ENCODE measurements around the gene ADGRG3.

The ADGRG3 gene

DNA sequence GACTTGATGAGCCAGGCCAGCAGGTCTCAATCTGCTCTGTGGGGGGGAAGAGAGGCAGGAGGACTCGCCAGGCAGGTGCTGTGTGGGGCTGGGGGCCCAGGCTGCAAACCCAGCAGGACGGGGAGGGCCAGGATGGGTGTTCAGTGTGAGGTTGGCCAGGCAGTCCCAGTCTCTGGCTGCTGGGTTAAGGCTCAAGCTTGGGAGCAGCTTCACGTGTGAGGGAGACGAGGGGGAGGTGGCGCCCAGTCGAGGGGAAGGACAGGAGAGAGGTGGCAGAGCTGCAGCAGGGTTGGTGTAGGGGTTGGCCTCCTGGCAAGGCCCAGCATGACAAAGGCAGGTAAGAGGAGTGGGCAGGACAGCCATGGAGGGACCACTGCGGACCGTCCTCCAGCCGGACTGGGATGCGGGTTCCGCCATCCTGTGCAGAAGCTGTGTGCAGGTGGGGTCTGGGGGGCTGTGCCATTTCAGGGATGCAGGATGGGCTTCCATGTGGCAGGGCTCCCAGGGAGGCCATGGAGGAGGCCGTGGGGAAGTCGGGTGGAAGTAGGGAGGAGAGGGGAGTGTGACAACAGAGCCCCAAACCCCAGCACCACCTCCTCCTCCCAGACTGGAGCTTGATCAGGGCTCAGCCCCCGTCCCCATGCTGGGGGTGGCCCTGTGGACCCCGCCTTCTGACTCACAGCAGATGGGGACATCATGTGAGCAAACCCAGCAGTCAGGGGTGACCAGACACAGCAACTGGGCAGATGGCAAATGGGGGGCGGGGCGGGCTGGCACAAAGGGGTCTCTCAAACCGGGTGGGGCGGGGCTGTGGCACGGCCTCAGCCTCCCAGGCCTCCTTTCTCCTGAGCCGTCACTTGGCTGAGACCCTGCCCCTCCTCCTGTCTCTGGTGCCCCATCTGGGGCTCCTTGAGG is 36.9 kb upstream of the ADGRG3 start:
- no peak for DNase-seq

DNA sequence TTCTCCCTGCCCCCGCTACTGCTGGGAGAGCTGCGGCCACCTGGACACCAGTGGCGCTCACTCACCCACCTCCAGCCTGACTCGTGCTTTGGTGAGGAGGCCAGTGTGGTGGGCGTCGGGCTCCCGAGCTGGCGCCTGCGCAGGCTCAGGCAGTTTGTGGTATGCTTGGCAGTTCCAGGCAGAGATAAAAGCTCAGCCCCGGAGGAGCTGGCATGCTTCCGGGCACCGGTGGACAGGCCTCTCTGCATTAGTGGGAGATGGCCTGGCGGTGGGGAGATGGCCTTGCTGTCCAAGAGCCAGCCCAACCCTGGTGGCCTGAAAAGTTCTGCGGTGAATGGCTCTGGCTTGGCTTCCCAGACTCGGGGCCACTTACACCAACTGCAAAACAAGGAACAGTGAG is 35.5 kb upstream of the ADGRG3 start:
- no peak for DNase-seq

DNA sequence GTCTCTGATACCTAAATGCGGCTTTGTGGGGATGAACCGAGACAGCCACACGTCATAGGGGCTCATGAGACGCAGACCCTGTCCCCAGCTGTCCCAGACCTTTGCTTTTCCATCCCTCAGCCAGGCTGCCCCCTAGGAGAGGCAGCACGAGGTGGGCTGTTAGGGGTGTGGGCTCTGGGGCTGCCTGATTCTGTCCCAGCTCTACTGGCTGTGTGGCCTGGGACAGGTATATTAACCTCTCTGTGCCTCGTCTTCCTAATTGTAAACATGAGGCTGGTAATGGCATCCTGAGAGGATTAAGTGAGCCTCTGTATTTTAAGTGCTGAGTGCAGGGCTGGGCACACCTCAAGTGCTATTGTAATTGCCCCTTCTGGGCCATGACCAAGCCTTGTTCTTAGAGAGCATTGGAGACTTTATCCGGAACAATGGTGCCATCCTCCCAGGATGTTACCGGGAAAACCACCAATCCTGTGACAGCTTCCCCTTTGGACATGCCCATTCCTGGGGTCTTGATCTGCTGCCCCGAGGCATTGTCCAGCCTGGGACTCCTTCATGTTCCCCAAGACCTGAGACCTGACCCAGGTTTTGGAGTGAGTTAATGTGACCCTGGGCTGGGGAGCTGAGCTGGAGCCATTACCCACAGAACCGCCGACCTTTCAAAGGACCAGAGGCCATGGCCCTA is 34.6 kb upstream of the ADGRG3 start:
- no peak for DNase-seq

DNA sequence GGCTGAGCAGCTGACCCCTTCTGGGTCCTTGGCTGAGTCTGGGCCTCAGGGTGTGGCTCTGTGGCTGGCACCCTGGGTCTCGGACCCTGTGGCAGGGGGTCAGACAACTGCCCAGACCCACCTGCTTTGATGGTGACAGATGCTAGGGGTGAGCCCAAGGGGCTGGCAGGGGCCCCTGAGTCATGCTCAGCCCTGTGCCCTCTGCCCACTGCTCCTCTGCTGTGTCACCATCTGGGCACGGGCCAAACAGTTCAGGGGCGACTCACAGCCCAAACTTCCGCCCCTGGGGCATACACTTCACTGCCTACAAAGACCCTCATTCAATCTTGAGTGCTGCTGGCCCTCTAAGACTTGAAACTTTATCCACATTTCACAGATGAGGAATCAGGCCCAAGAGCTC is 33.9 kb upstream of the ADGRG3 start:
- DNase-seq: no peak

DNA sequence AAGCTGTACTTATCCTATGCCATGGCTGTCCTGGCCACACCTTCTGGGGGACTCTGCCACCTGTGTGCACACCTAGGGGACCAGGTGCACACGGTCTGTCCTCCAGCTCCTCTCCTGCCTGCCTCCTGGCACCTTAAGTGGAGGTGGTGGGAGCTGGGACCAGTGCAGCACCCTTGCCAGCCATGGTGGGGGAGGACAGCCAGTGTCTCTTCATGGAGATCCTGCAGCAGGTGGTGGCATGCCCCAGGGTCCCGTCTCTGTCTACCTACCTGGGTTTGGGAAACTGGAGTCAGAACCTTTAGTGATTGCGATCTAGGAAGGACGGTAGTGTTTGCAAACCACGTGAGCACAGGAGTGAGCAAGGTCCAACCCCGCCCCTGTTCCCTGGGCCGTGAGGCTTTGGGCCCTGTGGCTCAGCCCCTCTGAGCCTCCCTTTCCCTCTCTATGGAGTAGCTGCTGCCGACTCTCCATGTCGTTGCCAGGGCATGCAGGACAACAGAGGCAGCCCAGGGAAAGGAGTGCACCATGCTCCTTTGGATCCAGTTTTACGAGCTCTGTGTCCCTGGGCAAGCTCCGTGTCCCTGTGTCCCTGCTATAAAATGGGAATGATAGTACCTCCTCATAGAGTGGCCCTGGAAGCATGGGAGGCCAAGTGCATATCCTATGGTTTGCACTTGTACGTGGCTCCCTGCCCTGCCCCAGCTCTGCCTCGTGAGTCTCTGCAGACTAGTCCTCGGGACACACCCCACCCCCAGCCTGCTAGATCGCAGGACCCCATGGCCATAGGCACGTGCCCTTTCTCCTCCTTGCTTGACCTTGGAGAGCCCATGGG is 32.6 kb upstream of the ADGRG3 start:
- no peak for DNase-seq

DNA sequence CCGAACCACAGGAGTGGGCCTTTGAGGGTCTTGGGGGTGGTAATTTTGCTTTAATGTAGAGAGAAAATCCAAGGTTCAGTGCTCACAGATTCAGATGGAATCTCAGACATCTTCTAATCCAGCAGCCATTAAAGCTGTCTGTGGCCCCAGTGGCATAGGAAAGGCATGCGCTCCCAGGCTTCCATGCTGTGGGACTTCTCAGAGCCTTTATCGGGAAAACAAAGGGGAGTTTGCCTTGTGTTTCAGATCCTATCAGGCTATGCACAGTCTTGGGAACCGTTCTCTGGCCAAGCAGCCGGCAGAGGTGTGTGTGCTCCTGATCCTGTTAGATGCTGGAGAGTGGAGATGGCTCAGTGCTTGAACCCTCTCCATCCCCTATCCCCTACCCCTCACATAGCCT is 31.9 kb upstream of the ADGRG3 start:
- DNase-seq: no peak

GRCh38 chr16:57637020-57637419 is 31.1 kb upstream of the ADGRG3 start:
- DNase-seq: no peak

GRCh38 chr16:57637424-57637823 is 30.7 kb upstream of the ADGRG3 start:
- DNase-seq: no peak

- DNase-seq: no peak
Observed at GRCh38 chr16:57637965-57638364, 30.1 kb upstream of the ADGRG3 start.

- no peak for DNase-seq
Observed at GRCh38 chr16:57638381-57638780, 29.7 kb upstream of the ADGRG3 start.

DNA sequence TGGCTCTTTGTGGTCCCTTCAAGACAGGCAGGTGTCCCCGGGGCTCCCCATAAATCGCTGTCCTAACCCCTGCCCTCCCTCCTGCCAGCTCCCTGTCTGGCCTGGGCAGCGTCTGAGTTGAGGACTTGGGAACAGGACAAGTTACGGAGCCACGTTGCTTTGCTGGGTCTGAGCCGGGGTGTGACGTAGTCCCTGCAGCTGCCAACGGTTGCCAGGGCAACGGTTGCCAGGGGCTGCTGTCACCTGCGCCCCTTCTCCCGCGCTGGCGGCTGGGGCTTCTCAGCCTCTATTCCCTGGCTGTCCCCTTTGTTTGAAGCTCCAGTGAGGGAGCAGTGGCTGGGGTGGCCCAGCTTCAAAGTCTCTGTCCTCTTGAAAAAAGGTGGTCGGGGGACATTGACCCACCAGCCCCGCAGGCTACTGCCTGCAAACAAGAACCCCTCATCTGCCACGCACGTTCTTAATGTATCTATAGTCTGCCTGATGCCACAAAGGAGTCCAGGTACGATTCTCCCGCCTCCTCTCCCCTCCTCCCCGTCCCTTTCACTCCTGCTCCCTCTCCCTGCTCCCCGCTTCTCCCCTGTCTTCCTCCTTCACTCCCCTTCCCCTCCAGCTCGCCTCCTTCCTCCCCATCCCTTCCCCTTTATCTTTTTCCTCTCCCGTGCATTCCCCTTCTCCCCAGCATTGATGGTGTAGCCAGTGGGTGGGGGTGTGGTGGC is 28.8 kb upstream of the ADGRG3 start:
- no peak for DNase-seq

GRCh38 chr16:57640185-57640584 is 27.9 kb upstream of the ADGRG3 start:
- no peak for DNase-seq

DNA sequence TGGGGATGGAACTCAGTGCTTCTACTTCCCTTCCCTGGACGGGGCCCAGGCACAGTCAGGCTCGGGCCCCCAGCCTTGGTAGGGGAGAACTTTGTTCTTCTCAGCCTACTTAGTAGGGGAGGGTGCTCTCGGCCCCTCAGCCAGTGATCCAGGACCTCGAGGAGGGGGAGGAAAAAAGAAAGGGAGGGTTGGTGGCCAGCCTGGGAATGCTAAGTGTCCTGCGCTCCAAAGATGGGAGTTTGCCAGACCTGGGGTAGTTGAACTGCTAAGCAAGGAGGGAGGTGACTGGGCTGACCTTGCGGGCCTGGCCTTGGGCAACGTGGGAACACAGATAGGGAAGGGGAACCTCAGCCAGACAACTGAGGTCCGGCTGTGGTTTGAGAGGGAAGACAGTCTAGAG is 27.5 kb upstream of the ADGRG3 start:
- DNase-seq: no peak

- no peak for DNase-seq
Observed at GRCh38 chr16:57642160-57643135, 25.7 kb upstream of the ADGRG3 start.

GRCh38 chr16:57643147-57643874 is 24.8 kb upstream of the ADGRG3 start:
- no peak for DNase-seq

GRCh38 chr16:57643910-57644309 is 24.2 kb upstream of the ADGRG3 start:
- no peak for DNase-seq

- no peak for DNase-seq
Observed at GRCh38 chr16:57644383-57645014, 23.6 kb upstream of the ADGRG3 start.

- DNase-seq: no peak
Observed at GRCh38 chr16:57645169-57645568, 22.9 kb upstream of the ADGRG3 start.

- DNase-seq: no peak
Observed at GRCh38 chr16:57645691-57646387, 22.3 kb upstream of the ADGRG3 start.
